HG03432 (cell line): ENCODE data around the gene RIT2.
"Not testable (repeated sequence)": the region's sequence is repeated elsewhere in the genome, so short reads cannot be mapped to it uniquely, and the experiment has no call there.

Experiments
- ATAC-seq: cut with Tn5 transposase; IDR thresholded peaks from one replicate; pipeline ENCODE4 v1.9.1; 2021; ENCODE audit warnings: mild to moderate bottlenecking, moderate library complexity; ENCODE audit not compliant: unreplicated experiment

The RIT2 gene

GRCh38 chr18:42778445-42779042 is 336.9 kb downstream of the RIT2 start:
- ATAC-seq = no peak

DNA sequence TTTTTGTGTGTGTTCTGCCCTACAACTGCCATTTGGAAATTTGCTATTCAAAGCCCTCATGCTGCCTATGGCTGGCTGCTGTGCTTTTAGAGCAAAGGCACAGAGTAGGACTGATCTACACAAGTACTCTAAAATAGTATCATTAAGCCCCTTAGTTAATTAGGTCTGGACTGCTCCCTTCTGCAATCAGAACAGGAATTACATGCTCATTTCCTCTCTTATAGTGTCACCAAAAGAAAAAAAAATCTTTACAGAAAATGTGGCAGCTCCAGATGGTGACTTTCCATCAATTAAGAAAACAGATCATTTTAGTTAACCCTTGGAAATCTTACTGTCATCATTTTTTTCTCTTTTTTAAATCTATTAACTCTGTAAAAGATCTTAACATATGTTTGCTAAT is 337.5 kb downstream of the RIT2 start:
- ATAC-seq = no peak

GRCh38 chr18:42773870-42774269 is 341.6 kb downstream of the RIT2 start:
- no peak for ATAC-seq

DNA sequence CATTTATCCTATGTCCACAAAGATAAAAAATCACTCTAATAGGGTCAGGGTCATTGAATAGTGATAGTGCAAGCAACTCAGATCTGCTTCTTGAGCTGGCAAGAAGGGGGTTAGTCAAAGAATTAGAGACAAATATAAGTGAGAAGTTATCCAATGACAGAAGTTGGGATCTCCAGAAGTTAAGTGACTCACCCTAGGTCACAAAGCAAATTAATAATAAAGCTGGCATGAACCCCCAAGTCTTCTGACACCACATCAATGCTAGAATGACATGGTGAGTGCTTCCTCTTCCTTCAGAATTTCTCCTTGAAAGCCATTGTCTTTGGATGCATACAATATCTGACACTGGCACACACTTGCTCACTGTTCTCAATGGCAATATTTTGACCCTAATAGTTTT is 343.5 kb downstream of the RIT2 start:
- ATAC-seq = no peak

- no peak for ATAC-seq
Observed at GRCh38 chr18:42765302-42765701, 350.2 kb downstream of the RIT2 start.

GRCh38 chr18:42760290-42760689 is 355.2 kb downstream of the RIT2 start:
- no peak for ATAC-seq

GRCh38 chr18:42758852-42759251 is 356.6 kb downstream of the RIT2 start:
- no peak for ATAC-seq

GRCh38 chr18:42756214-42756613 is 359.3 kb downstream of the RIT2 start:
- ATAC-seq = no peak

DNA sequence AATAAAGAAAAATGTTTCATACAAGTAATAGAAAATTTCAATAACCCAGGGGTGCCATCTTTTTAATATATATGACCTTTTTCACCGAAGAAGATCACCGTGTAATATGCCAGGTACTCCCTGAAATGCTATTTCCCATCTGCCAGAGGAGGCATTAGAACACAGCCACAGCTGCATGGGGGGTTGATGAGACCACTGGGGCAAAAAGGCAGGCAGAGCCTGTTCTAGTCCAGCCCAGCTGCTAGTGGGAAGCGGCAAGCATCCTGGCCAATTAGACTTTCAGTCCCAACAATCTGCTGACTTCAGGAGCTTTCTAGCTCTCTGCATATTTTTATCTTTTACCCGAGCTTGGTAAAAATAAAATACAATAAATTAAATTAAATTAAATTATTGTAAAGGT is 362.6 kb downstream of the RIT2 start:
- no peak for ATAC-seq

DNA sequence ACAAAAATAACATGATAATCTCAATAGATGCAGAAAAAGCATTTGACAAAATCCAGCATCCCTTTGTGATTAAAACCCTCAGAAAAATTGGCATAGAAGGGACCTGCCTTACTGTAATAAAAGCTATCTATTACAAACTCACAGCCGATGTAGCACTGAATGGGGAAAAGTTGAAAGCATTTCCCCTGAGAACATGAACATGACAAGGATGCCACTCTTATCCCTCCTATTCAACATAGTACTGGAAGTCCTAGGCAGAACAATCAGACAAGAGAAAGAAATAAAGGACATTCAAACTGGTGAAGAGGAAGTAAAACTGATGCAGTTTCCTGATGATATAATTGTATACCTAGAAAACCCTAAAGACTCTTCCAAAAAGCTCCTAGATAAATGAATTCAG is 368.7 kb downstream of the RIT2 start:
- no peak for ATAC-seq

DNA sequence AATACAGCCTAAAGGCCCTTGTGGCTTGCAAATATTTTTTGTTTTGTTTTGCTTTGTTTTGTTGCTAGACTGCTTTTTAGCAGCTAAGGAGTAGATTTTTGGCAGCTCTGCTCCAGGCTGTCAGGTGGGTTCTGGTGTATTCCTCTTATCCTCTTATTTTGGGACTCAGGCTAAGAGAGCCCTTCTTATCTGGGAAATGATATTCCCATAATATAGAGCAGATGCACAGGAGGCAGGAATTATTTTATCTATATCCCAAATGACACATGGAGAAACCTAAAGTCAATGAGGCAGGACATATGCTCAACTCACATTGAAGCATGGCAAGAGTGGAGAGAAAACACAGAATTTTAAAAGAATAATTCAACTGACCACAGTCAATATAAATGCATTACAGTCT is 369.6 kb downstream of the RIT2 start:
- no peak for ATAC-seq

GRCh38 chr18:42745171-42745570 is 370.3 kb downstream of the RIT2 start:
- no peak for ATAC-seq

DNA sequence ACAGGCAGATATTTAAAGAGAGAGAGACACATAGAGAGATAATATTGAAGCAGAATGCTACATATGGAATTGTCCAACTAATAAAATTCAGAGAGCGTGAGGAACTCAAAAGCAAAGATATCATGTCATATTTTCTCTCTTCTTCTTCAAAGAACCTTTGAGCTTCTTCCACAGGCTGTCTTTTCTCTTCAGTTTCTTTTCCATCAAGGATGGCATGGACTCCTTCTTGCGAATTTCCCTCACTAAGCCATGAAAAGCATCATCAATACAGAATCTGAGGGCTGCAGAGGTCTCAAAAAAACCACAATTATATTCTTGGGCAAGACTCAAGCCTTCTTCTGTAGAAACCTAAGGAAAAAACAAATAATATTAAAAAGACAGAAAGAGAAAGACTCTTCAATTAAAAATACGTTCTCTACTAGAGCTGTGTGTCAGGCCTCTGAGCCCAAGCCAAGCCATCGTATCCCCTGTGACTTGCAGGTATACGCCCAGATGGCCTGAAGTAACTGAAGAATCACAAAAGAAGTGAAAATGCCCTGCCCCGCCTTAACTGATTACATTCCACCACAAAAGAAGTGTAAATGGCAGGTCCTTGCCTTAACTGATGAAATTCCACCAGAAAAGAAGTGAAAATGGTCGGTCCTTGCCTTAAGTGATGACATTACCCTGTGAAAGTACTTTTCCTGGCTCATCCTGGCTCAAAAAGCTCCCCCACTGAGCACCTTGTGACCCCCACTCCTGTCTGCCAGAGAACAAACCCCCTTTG is 371.9 kb downstream of the RIT2 start:
- ATAC-seq = no peak

GRCh38 chr18:42742969-42743368 is 372.5 kb downstream of the RIT2 start:
- no peak for ATAC-seq

DNA sequence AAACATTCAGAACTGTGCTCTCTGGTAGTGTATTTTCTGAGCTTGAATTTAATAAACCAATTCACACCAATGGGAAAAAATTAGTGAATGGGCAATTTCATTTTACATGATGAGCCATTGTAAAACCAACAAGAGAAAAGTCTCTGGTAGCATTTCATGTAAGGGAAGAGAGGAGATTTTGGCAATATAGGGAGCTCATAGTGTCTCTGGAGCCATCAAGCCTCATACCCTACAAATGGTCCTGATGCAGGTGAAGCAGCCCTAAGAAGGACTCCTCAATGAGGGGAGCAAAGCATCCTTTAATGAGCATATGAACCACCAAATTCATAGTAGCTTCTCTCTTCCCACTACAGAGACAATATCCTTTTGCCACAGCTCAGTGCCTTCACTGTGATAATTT is 373.0 kb downstream of the RIT2 start:
- ATAC-seq = no peak

GRCh38 chr18:42741805-42742347 is 373.6 kb downstream of the RIT2 start:
- not testable (repeated sequence) for ATAC-seq

DNA sequence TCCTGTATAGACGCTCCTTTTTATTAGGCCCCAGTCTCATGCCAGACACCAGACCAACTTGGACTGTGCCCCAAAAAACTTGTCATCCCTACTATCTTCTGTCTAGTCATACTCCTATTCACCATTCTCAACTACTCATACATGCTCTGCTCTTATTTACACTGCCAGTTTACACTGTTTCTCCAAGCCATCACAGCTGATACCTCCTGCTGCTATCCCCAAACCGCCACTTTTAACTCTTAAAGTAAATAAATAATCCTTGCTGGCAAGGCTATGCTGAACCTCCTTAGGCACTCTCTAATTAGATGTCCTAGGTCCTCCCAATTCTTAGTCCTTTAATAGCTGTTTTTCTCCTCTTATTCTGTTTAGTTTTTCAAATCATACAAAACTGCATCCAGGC is 374.2 kb downstream of the RIT2 start:
- ATAC-seq = not testable (repeated sequence)

GRCh38 chr18:42736074-42736473 is 379.4 kb downstream of the RIT2 start:
- no peak for ATAC-seq

DNA sequence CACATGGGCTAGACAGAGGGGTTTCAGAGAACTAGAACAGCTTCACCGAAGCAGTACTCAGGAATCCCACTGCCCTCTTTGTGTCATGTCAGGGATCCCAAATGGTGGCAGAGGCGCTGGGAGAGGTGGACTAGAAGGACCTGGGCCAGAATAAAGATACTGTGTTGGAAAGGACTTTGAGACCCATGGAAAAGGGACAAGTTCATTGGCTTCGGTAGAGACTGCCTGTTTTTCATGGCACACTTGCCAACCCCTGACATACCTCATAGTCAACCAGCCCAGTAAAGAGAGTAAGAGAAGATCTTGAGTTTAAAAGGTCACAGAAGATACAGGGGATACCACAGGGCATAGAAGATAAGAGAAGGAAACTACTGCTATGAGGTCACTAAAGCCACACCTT is 381.0 kb downstream of the RIT2 start:
- no peak for ATAC-seq

DNA sequence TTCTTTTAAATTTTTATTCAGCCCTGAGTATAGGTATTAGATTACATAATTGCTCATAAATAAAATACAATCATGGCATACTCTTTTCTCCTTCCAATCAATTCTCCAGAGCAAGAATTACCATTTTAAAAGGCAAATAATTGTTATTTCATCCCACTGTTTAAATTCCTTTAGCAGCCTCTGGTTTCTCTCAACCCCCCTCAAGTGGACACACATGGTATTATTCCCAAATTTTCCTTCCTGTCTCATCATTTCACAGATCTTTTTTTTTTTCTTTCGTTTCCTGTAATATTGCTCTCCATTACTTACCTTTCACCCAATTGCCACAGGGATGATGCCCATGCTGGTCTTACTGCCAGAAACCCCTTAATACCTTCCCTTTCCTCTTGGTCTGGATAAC is 385.2 kb downstream of the RIT2 start:
- no peak for ATAC-seq

- no peak for ATAC-seq
Observed at GRCh38 chr18:42719221-42719620, 396.3 kb downstream of the RIT2 start.

- no peak for ATAC-seq
Observed at GRCh38 chr18:42712065-42712464, 403.4 kb downstream of the RIT2 start.
